Karpas-422 (cell line): ENCODE data around the gene C1orf198. TPM values are rescaled to one million over a fixed set of nuclear protein-coding genes. Genes with fewer than 3 reads are reported as not detected.

Experiments used
- DNase-seq: peaks from one replicate; pipeline ENCODE4 v3.0.0-alpha.2; 2015
- H2AFZ ChIP-seq: fragments of 200-600 bp; sonication (generic); 2 replicates; pipeline ENCODE4 v1.6.1; 2014; ENCODE audit warnings: antibody characterized with exemption, low read length, mixed read lengths
- H3K27ac ChIP-seq: fragments of 200-600 bp; sonication (generic); 2 replicates; pipeline ENCODE4 v1.5.1; 2014; ENCODE audit warnings: mild to moderate bottlenecking, low read length, moderate library complexity
- H3K27me3 ChIP-seq: fragments of 200-600 bp; sonication (generic); 2 replicates; pipeline ENCODE4 v1.6.1; 2014; ENCODE audit warnings: low read length, mixed read lengths
- H3K36me3 ChIP-seq: fragments of 200-600 bp; sonication (generic); 2 replicates; pipeline ENCODE4 v1.6.1; 2014; ENCODE audit warnings: low read length, mixed read lengths; ENCODE audit not compliant: insufficient read depth
- H3K4me1 ChIP-seq: fragments of 200-600 bp; sonication (generic); 2 replicates; pipeline ENCODE4 v1.6.1; 2014; ENCODE audit warnings: mild to moderate bottlenecking, low read length, mixed read lengths
- H3K4me2 ChIP-seq: fragments of 200-600 bp; sonication (generic); 2 replicates; pipeline ENCODE4 v1.6.1; 2014; ENCODE audit warnings: low read length, low read depth, mild to moderate bottlenecking; ENCODE audit not compliant: poor library complexity, severe bottlenecking
- H3K4me3 ChIP-seq: fragments of 200-600 bp; sonication (generic); 2 replicates; pipeline ENCODE4 v1.5.1; 2014; ENCODE audit warnings: mild to moderate bottlenecking, antibody characterized with exemption, low read length, mixed read lengths
- H3K79me2 ChIP-seq: fragments of 200-600 bp; sonication (generic); 2 replicates; pipeline ENCODE4 v1.6.1; 2014; ENCODE audit warnings: mild to moderate bottlenecking, low read length, mixed read lengths
- H3K9ac ChIP-seq: fragments of 200-600 bp; sonication (generic); 2 replicates; pipeline ENCODE4 v1.6.0; 2014; ENCODE audit warnings: low read length
- H3K9me2 ChIP-seq: fragments of 200-600 bp; sonication (generic), shearing (Covaris generic); replicated peaks from 2 replicates; pipeline ENCODE4 v1.6.0; 2014; ENCODE audit warnings: mild to moderate bottlenecking, low read length, moderate library complexity; ENCODE audit not compliant: insufficient read depth
- H3K9me3 ChIP-seq: fragments of 300-700, 200-600 bp; sonication (generic); 2 replicates; pipeline ENCODE4 v1.6.1; 2014; ENCODE audit warnings: low read length, mixed read lengths
- H4K20me1 ChIP-seq: fragments of 200-600 bp; sonication (generic); 2 replicates; pipeline ENCODE4 v1.6.1; 2014; ENCODE audit warnings: mild to moderate bottlenecking, antibody characterized with exemption, low read length, low read depth; ENCODE audit not compliant: insufficient read depth
- total RNA-seq: library from RNA; depleted of rRNA; stranded (reverse); fragments of >200 nt; shearing (Covaris generic); gene quantifications from 2 replicates; pipeline ENCODE4 v1.2.3, GENCODE V29; 2014; ENCODE audit warnings: low replicate concordance

The C1orf198 gene
- total RNA-seq, 1 experiment from 2014 or later: 3.7 TPM

DNA sequence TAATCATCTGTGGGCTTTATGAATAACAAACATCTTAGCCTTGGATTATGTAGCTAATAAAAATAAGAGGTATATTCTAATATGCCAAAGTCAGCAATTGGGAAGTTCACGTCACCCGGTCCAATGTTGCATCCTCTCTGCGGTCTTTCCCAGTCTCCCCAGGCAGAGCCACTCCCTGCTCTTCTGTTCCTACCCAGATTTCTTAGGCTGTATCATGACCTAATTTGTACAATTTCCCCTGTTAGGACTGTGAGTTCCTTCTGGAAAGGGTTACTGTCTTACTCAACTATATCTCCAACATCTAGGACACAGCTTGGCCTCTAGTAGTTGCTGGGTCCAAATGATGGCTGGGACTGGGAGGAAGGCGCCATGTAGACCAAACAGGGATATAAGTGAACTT, 29.8 kb upstream of the C1orf198 start:
- Histone ChIP-seq H3K79me2 (no peaks in the 10 kb centered on the region), H3K9me3 (no peaks in the 10 kb centered on the region), H4K20me1 (no peaks in the 10 kb centered on the region), H3K4me2 (no peak overlapping the region), H3K36me3 (no peaks in the 10 kb centered on the region), H2AFZ (no peak overlapping the region), H3K4me1 (peaks cover 7% of the 10 kb centered on the region), H3K4me3 (no peak overlapping the region), H3K9me2 (no peaks in the 10 kb centered on the region), H3K27ac (no peak overlapping the region), H3K27me3 (no peaks in the 10 kb centered on the region), H3K9ac (no peak overlapping the region)
- DNase-seq: no peak

DNA sequence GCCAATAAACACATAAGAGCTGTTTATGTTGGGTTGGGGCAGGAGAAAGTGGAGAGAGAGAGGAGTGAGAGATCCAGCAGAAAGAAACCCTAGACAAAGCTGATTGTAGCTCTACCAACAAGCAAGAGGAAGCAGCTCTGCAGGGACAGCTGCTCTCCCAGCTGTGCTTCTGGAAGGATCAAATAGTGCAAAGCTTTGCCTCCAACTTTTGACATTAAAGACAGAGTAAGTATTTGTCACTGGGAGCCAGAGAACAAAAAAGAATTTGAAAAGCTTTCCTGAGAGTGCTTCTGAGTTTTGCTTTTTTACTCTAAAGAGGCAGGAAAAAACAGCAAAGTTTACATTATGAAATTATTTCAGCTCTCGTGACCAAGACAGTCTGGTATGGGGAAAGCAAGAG, 28.5 kb upstream of the C1orf198 start:
- no peaks in the 10 kb centered on the region for H4K20me1 ChIP-seq
- no peak overlapping the region for H3K9ac ChIP-seq
- no peak for DNase-seq
- H3K9me3 ChIP-seq: no peaks in the 10 kb centered on the region
- H3K4me3 ChIP-seq: no peak overlapping the region
- no peaks in the 10 kb centered on the region for H3K9me2 ChIP-seq
- H2AFZ ChIP-seq: no peak overlapping the region
- no peaks in the 10 kb centered on the region for H3K79me2 ChIP-seq
- H3K27me3 ChIP-seq: 0 out of 2 replicates have a peak, but pooled peaks cover 2% of the 10 kb centered on the region
- no peak overlapping the region for H3K4me2 ChIP-seq
- no peak overlapping the region for H3K27ac ChIP-seq
- H3K4me1 ChIP-seq: peaks cover 6% of the 10 kb centered on the region
- H3K36me3 ChIP-seq: no peaks in the 10 kb centered on the region

DNA sequence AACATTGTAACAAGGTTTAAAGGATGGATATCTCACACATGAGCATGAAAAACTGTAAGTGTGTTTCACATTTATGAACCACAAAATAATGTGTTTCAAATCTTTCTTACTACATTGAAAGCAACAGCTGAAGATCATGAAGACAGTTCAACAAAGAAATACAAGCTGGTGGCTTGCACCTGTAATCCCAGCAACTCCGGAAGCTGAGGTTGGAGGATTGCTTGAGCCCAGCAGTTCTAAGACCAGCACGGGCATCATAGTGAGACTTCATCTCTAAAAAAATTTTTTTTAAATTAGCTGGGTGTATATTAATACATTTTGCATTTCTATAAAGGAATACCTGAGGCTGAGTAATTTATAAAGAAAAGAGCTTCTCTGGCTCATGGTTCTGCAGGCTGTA, 27.1 kb upstream of the C1orf198 start:
- Histone ChIP-seq H3K27ac (no peak overlapping the region), H3K27me3 (0 out of 2 replicates have a peak, but pooled peaks cover 3% of the 10 kb centered on the region), H2AFZ (no peak overlapping the region), H3K4me2 (no peak overlapping the region), H3K9me3 (no peaks in the 10 kb centered on the region), H3K9me2 (no peaks in the 10 kb centered on the region), H3K4me3 (no peak overlapping the region), H3K36me3 (no peaks in the 10 kb centered on the region), H3K79me2 (no peaks in the 10 kb centered on the region), H3K4me1 (no peaks in the 10 kb centered on the region), H3K9ac (no peak overlapping the region), H4K20me1 (no peaks in the 10 kb centered on the region)
- DNase-seq: no peak

DNA sequence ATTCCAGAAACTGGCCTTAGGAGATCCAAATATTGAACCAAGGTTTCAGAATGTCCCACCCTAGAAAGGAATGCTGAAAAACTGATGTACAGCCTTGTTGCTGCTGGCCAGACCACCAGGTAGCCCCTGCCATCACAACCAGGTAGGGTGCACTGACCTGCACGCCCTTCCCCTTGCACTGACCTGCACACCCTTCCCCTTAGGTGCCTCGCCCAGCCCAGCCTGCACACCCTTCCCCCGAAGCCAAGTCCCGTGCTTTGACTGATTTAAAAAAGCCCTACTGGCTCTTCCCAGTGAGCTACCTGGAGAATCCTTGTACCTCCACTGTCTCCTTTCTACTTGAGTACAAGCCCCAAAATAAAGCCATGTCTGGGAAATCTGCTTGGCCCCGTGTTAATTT, 26.3 kb upstream of the C1orf198 start:
- Histone ChIP-seq H3K27ac (no peak overlapping the region), H3K9me2 (no peaks in the 10 kb centered on the region), H2AFZ (no peak overlapping the region), H3K9ac (no peak overlapping the region), H3K36me3 (no peaks in the 10 kb centered on the region), H3K4me3 (no peak overlapping the region), H3K4me1 (no peaks in the 10 kb centered on the region), H3K79me2 (no peaks in the 10 kb centered on the region), H4K20me1 (no peaks in the 10 kb centered on the region), H3K27me3 (0 out of 2 replicates have a peak, but pooled peaks cover 3% of the 10 kb centered on the region), H3K4me2 (no peak overlapping the region), H3K9me3 (no peaks in the 10 kb centered on the region)
- no peak for DNase-seq

DNA sequence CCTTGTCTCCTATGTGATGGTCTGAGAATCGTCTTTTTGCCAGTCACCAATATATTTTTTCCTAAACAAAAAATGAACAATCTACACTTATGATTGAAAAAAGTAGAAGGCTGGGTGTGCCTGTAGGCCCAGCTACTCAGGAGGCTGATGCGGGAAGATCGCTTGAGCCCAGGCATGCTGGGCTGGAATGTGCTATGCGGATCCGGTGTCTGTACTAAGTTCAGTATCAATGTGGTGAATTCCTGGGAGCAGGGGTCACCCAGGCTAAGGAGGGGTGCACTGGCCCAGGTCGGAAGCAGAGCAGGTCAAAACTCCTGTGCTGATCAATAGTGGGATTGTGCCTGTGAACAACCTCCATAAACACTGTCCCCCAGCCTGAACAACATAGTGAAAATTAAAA, 25.7 kb upstream of the C1orf198 start:
- no peak overlapping the region for H2AFZ ChIP-seq
- no peak overlapping the region for H3K4me3 ChIP-seq
- no peak for DNase-seq
- no peaks in the 10 kb centered on the region for H3K4me1 ChIP-seq
- no peaks in the 10 kb centered on the region for H4K20me1 ChIP-seq
- H3K79me2 ChIP-seq: no peaks in the 10 kb centered on the region
- no peak overlapping the region for H3K27ac ChIP-seq
- no peaks in the 10 kb centered on the region for H3K9me3 ChIP-seq
- 0 out of 2 replicates have a peak, but pooled peaks cover 3% of the 10 kb centered on the region for H3K27me3 ChIP-seq
- no peaks in the 10 kb centered on the region for H3K9me2 ChIP-seq
- no peaks in the 10 kb centered on the region for H3K36me3 ChIP-seq
- no peak overlapping the region for H3K4me2 ChIP-seq
- no peak overlapping the region for H3K9ac ChIP-seq

DNA sequence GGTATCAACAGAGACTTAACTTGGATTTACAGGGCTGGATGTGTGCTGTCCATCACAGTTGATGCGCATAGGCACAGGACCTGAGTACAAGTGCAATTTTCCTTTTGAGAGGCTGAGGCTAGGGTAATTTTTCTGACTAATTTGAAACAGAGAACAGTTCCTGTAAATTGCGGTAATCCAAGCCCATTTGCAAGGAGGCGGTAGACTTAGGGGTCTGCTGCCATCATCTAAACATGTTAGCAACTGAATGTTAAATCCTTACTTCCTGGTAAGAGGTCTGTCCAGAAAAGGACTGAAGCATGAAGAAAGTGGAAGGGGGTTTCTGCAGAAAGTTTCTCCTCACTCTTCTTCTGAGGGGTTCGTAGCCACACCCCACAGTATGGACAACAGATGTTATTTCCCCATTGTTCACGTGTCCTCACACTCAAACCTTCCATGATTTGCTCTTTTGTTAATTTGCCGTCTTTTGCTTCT, 23.7 kb upstream of the C1orf198 start:
- H4K20me1 ChIP-seq: no peaks in the 10 kb centered on the region
- H3K4me1 ChIP-seq: no peaks in the 10 kb centered on the region
- H2AFZ ChIP-seq: no peak overlapping the region
- no peaks in the 10 kb centered on the region for H3K9me2 ChIP-seq
- no peak overlapping the region for H3K4me2 ChIP-seq
- DNase-seq: no peak
- H3K9me3 ChIP-seq: no peaks in the 10 kb centered on the region
- no peaks in the 10 kb centered on the region for H3K36me3 ChIP-seq
- no peak overlapping the region for H3K9ac ChIP-seq
- no peak overlapping the region for H3K4me3 ChIP-seq
- H3K27me3 ChIP-seq: 0 out of 2 replicates have a peak, but pooled peaks cover 3% of the 10 kb centered on the region
- no peaks in the 10 kb centered on the region for H3K79me2 ChIP-seq
- H3K27ac ChIP-seq: no peak overlapping the region

DNA sequence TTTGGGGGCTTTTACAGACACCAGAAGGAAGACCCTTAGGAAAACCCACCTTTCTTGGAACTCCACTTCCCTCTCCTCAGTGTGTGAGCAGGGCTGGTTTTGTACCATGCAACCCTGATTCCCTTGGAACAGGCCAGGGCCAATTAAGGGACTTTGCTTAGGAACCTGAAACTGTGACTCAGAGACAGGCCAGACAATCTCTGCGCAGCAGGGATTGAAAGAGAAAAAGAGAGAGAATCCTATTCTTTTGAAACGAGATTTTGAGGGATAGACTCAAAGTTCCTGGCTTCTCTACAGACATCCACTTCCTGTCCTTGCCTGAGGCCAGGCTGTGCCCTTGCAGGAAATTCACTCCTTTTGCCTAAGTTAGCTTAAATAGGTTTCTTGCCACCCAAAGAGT, 23.1 kb upstream of the C1orf198 start:
- Histone ChIP-seq H3K27me3 (0 out of 2 replicates have a peak, but pooled peaks cover 3% of the 10 kb centered on the region), H3K9ac (no peak overlapping the region), H3K9me2 (no peaks in the 10 kb centered on the region), H4K20me1 (no peaks in the 10 kb centered on the region), H3K4me2 (no peak overlapping the region), H3K4me3 (no peak overlapping the region), H3K36me3 (no peaks in the 10 kb centered on the region), H3K9me3 (no peaks in the 10 kb centered on the region), H3K79me2 (no peaks in the 10 kb centered on the region), H3K27ac (no peak overlapping the region), H3K4me1 (no peaks in the 10 kb centered on the region), H2AFZ (no peak overlapping the region)
- DNase-seq: no peak

DNA sequence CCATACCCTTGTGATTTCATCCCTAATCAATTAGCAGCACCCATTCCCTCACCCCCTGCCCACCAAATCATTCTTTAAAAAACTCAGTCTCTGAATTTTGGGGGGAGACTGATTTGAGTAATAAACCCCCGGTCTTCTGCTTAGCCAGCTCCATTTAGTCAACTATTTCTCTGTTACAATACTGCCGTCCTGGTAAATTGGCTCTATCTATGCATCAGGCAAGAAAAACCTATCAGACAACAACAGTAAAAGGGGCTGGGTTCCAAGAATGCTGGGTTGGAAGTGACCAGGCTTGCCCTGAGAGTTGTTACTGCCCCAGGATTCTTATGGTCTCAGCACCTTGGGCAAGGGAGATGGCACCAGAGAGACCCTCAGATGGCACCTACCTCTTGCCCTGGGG, 16.3 kb upstream of the C1orf198 start:
- no peaks in the 10 kb centered on the region for H3K9me3 ChIP-seq
- H3K4me2 ChIP-seq: no peak overlapping the region
- H3K27ac ChIP-seq: no peak overlapping the region
- no peaks in the 10 kb centered on the region for H4K20me1 ChIP-seq
- H3K79me2 ChIP-seq: no peaks in the 10 kb centered on the region
- no peaks in the 10 kb centered on the region for H3K9me2 ChIP-seq
- no peak for DNase-seq
- H3K27me3 ChIP-seq: no peaks in the 10 kb centered on the region
- H3K4me1 ChIP-seq: no peaks in the 10 kb centered on the region
- no peak overlapping the region for H2AFZ ChIP-seq
- no peak overlapping the region for H3K4me3 ChIP-seq
- H3K36me3 ChIP-seq: no peaks in the 10 kb centered on the region
- no peak overlapping the region for H3K9ac ChIP-seq

DNA sequence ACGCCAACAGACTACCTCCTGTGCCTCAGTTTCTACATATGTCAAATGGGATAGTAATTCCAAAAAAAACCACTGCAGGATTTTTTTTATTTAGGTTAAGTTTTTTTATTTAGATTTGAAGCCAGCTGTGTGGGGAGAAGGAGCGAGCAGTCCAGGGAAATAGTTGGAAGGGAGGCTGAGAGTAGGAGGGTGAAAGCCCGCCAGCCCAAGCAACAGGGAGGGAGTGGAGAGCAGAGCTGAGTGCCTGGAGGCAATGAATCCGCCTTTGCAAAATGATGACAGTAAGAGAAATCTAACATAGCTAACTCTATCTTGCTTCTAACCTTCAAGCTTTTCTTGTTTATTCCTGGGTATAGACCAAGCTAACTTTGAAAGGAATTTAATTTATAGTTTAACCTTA, 15.6 kb upstream of the C1orf198 start:
- Histone ChIP-seq H2AFZ (no peak overlapping the region), H3K4me3 (no peak overlapping the region), H3K27ac (no peak overlapping the region), H4K20me1 (no peaks in the 10 kb centered on the region), H3K27me3 (no peaks in the 10 kb centered on the region), H3K9me3 (no peaks in the 10 kb centered on the region), H3K36me3 (no peaks in the 10 kb centered on the region), H3K9ac (no peak overlapping the region), H3K4me1 (no peaks in the 10 kb centered on the region), H3K79me2 (no peaks in the 10 kb centered on the region), H3K4me2 (no peak overlapping the region), H3K9me2 (no peaks in the 10 kb centered on the region)
- DNase-seq: no peak
